ENCODE data around the gene ABCC12. TPM values are rescaled to one million over a fixed set of nuclear protein-coding genes. Genes with fewer than 3 reads are reported as not detected.

Gene ABCC12
- total and polyA plus RNA-seq, 2 donors (not counting 1 experiment from before 2014, with no cell fraction given), result not detected

- Histone ChIP-seq H3K27me3 (ENCODE audit: control insufficient read depth, insufficient read depth, low read length) (no peaks in the 10 kb centered on the region), H3K9me3 (ENCODE audit: control insufficient read depth, insufficient read depth, low read depth, low read length) (no peaks in the 10 kb centered on the region), H2AFZ (ENCODE audit: low read length) (no peak overlapping the region), H3K36me3 (ENCODE audit: control insufficient read depth, insufficient read depth, low read length) (no peaks in the 10 kb centered on the region), H3K27ac (ENCODE audit: insufficient read depth, low read length) (no peak overlapping the region), H4K20me1 (ENCODE audit: control insufficient read depth, extremely low read depth, insufficient read depth, low read length) (no peaks in the 10 kb centered on the region), H3K79me2 (ENCODE audit: control insufficient read depth, insufficient read depth, low read length) (no peaks in the 10 kb centered on the region), H3K4me2 (ENCODE audit: extremely low read depth, insufficient read depth, low read length) (no peak overlapping the region), H3K9ac (ENCODE audit: insufficient read depth, low read length) (no peak overlapping the region), H3K4me3 (replicated peaks in 1 of 4; ENCODE audit: control extremely low read depth in 1 of 4, insufficient read depth in 1 of 4, low read depth in 3 of 4, low read length in 4 of 4) (no peak overlapping the region), H3K4me1 (ENCODE audit: control insufficient read depth, extremely low read depth, insufficient read depth, low read length) (no peaks in the 10 kb centered on the region)
- DNase-seq (ENCODE audit: low read depth in 2 of 2), result no peak
- no peak for TF ChIP-seq CTCF (conservative IDR thresholded peaks at IDR 0.05 in 1 of 2, IDR thresholded peaks at IDR 0.05 in 1 of 2; ENCODE audit: low read depth in 1 of 2, low read length in 2 of 2)
- TF ChIP-seq EZH2 (IDR thresholded peaks at IDR 0.05; ENCODE audit: low read length, missing control alignments), result no peak
Measured at GRCh38 chr16:48162839-48163410, 7.1 kb upstream of the ABCC12 start.

GRCh38 chr16:48161906-48162305, 6.1 kb upstream of the ABCC12 start:
- H3K27ac ChIP-seq (ENCODE audit: insufficient read depth, low read length), result no peak overlapping the region
- no peak overlapping the region for H3K4me2 ChIP-seq (ENCODE audit: extremely low read depth, insufficient read depth, low read length)
- TF ChIP-seq CTCF (conservative IDR thresholded peaks at IDR 0.05 in 1 of 2, IDR thresholded peaks at IDR 0.05 in 1 of 2; ENCODE audit: low read depth in 1 of 2, low read length in 2 of 2), result no peak
- no peak for TF ChIP-seq EZH2 (IDR thresholded peaks at IDR 0.05; ENCODE audit: low read length, missing control alignments)
- no peaks in the 10 kb centered on the region for H3K9me3 ChIP-seq (ENCODE audit: control insufficient read depth, insufficient read depth, low read depth, low read length)
- H3K36me3 ChIP-seq (ENCODE audit: control insufficient read depth, insufficient read depth, low read length), result no peaks in the 10 kb centered on the region
- H3K27me3 ChIP-seq (ENCODE audit: control insufficient read depth, insufficient read depth, low read length), result no peaks in the 10 kb centered on the region
- no peak overlapping the region for H3K4me3 ChIP-seq (replicated peaks in 1 of 4; ENCODE audit: control extremely low read depth in 1 of 4, insufficient read depth in 1 of 4, low read depth in 3 of 4, low read length in 4 of 4)
- no peak for DNase-seq (ENCODE audit: low read depth in 2 of 2)
- no peak overlapping the region for H3K9ac ChIP-seq (ENCODE audit: insufficient read depth, low read length)
- no peaks in the 10 kb centered on the region for H3K79me2 ChIP-seq (ENCODE audit: control insufficient read depth, insufficient read depth, low read length)
- no peaks in the 10 kb centered on the region for H3K4me1 ChIP-seq (ENCODE audit: control insufficient read depth, extremely low read depth, insufficient read depth, low read length)
- no peak overlapping the region for H2AFZ ChIP-seq (ENCODE audit: low read length)
- H4K20me1 ChIP-seq (ENCODE audit: control insufficient read depth, extremely low read depth, insufficient read depth, low read length), result no peaks in the 10 kb centered on the region

- Histone ChIP-seq H3K27ac (ENCODE audit: insufficient read depth, low read length) (no peak overlapping the region), H3K27me3 (ENCODE audit: control insufficient read depth, insufficient read depth, low read length) (no peaks in the 10 kb centered on the region), H2AFZ (ENCODE audit: low read length) (no peak overlapping the region), H3K36me3 (ENCODE audit: control insufficient read depth, insufficient read depth, low read length) (no peaks in the 10 kb centered on the region), H3K4me2 (ENCODE audit: extremely low read depth, insufficient read depth, low read length) (no peak overlapping the region), H3K4me1 (ENCODE audit: control insufficient read depth, extremely low read depth, insufficient read depth, low read length) (no peaks in the 10 kb centered on the region), H3K9ac (ENCODE audit: insufficient read depth, low read length) (no peak overlapping the region), H3K9me3 (ENCODE audit: control insufficient read depth, insufficient read depth, low read depth, low read length) (no peaks in the 10 kb centered on the region), H3K4me3 (replicated peaks in 1 of 4; ENCODE audit: control extremely low read depth in 1 of 4, insufficient read depth in 1 of 4, low read depth in 3 of 4, low read length in 4 of 4) (no peak overlapping the region), H3K79me2 (ENCODE audit: control insufficient read depth, insufficient read depth, low read length) (no peaks in the 10 kb centered on the region), H4K20me1 (ENCODE audit: control insufficient read depth, extremely low read depth, insufficient read depth, low read length) (no peaks in the 10 kb centered on the region)
- no peak for TF ChIP-seq CTCF (conservative IDR thresholded peaks at IDR 0.05 in 1 of 2, IDR thresholded peaks at IDR 0.05 in 1 of 2; ENCODE audit: low read depth in 1 of 2, low read length in 2 of 2)
- TF ChIP-seq EZH2 (IDR thresholded peaks at IDR 0.05; ENCODE audit: low read length, missing control alignments), result no peak
- DNase-seq (ENCODE audit: low read depth in 2 of 2), result peak in 1 of 2 donors; percentile 55
Measured at GRCh38 chr16:48160575-48160974, 4.8 kb upstream of the ABCC12 start.
